ENCODE results near the gene CEP128.

CEP128 gene

GRCh38 chr14:80868260-80868659 is 73.3 kb downstream of the CEP128 start:
- no peak for DNase-seq

DNA sequence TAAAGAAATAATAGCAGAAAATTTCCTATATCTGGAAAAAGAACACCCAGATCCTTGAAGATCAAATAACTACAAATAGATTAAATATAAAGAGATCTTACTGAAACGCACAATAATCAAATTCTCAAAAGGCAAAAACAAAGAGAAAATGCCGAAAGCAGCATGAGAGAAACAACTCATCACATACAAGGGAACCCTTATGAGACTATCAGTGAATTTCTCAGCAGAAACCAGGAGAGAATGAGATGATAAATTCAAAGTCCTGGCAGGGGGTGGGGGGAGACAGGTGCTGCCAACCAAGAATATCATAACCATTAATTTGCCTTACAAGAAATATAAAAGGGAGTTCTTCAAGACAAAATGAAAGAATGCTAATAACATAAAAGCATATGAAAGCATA is 73.7 kb downstream of the CEP128 start:
- no peak for DNase-seq

DNA sequence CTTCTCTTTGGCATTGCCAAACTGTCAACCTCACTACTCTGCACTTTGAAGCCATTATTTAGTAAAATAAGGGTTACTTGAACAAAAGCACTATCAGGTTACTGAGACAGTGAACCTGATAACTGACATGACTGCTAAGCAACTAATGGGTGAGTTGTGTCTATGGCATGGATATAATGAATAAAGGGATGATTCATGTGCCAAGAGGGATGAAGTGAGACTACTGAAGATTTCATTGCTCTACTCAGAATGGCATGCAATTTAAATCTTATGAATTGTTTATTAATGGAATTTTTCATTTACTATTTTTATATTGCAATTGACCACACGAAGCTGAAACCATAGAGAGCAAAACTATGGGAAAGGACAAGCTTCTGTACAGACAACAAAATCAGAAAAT is 74.4 kb downstream of the CEP128 start:
- DNase-seq, result no peak

GRCh38 chr14:80865565-80865964 is 76.0 kb downstream of the CEP128 start:
- DNase-seq, result no peak

DNA sequence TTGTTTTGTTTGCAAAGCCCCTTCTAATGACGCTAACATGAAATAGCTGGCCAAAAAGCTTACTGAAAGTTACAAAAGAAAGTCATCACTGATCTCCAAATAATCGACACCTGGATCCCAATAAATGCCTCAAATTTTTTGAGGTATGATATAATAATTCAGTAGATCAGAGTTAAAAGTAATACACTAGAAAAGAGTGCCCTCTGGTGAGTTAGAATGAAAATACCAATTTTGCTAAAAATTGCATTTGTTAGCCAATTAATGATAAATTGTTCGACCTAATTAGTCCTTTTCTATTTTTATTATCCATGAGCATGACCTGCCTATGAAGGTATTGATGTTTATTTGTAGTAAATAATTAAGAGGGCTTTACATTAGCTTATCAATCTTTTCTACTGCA is 78.6 kb downstream of the CEP128 start:
- no peak for DNase-seq

- no peak for DNase-seq
These were observed 79.0 kb downstream of the CEP128 start for GRCh38 chr14:80862541-80862940.

GRCh38 chr14:80850197-80850814 is 91.2 kb downstream of the CEP128 start:
- no peak for DNase-seq

DNA sequence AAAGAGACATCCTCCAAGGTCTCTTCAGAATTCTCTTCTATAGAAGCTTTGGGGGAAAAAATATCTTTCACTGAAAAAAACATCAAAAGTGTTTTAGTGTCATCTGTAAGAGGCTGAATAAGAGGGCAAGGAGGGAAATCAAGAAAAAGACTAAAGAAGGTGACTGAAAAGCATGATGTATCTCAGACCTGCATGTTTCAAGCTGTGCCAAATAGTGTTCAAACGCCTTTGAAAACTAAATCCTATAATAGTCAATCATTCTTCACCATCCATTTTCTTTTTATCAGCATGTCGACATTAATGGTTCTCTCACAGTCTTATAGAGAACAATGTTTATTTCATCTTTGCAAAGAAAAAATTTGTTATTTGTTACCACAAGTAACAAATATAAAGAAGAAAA is 94.5 kb downstream of the CEP128 start:
- no peak for DNase-seq

DNA sequence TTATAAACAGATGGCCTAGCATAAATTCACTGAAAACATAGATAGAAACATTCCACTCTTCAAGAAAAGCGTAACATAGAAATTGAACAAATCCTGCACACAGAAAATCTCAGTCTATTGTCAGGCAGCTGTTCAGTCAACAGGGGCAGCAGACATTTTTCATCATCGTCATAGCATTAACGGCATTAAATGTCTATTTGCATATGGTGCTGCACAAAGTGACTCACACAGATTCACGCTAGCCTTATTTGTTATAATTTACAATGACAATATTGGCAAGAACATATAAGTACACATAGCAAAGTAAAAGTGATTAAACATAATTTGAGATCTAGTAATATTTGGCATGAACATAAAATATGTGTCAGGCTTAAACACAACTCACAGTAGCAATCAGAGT is 95.7 kb downstream of the CEP128 start:
- DNase-seq, result no peak

DNA sequence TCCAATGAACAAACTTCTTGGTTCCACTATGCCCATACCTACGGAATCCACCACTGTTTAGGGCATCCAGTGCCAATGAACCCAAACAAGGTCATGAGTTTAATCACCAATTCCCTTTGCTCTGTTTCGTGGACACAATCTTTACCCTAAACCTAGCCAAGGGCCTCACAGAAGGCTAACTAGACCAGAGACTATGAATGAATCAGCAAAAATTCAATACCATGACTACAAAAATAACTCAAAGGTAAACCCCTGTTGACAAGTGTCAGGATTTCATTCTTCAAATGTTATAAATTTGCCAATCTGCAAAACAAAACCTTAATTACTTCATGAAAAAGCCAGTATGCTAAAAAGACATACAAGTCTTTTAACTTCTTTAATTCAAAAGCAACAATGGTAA is 96.7 kb downstream of the CEP128 start:
- no peak for DNase-seq

DNA sequence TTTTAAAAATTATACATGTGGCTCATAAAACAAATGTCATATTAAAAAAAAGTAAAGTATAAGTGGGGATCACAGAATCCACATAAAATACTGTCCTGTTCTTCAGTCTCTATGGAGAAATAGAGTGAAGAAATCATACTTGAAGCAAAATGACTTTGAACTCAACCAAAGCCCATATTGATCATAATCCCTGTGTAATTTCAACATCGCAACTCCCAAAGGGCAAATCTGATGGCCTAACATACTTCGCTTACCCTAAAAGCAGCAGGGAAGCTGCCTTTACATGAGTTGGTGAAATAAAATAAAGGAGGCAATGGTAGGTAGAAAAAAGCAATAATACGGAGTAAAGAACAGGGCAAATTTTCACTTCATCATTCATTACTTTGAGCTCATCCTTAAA is 101.8 kb downstream of the CEP128 start:
- DNase-seq, result no peak

DNA sequence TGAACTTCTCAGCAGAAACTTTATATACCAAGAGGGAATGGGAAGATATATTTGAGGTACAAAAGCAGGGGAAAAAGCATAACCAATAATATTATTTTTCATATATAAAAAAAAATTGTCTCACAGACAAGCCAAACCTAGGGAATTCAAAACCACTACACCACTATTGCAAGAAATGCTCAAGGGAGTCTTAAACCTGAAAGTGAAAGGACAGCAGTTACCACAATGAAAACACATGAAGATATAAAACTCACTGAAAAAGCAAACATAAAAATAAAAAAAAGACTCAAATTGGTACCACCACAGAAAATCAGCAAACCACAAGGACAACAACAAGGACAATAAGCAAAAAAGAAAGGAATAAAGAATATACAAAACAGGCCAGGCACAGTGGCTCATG is 131.9 kb downstream of the CEP128 start:
- DNase-seq, result no peak

- DNase-seq, result no peak
These were observed 136.4 kb downstream of the CEP128 start for GRCh38 chr14:80805136-80805535.

DNA sequence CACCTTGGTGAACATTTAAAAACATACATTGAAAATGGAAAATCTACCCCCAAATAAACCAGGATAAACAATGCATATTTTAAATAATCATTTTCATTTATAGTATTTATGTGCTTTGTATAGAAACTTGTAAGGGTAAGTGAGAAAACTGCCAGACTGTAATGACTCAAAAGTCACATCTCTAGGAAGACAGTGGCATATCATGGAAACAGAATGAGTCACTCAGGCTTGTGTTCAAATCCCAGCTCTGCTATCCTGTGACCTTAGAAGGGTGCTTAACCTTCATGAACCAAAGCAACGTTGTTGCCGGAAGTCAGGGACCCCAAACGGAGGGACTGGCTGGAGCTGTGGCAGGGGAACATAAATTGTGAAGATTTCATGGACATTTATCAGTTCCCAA is 142.7 kb downstream of the CEP128 start:
- DNase-seq, result no peak

DNA sequence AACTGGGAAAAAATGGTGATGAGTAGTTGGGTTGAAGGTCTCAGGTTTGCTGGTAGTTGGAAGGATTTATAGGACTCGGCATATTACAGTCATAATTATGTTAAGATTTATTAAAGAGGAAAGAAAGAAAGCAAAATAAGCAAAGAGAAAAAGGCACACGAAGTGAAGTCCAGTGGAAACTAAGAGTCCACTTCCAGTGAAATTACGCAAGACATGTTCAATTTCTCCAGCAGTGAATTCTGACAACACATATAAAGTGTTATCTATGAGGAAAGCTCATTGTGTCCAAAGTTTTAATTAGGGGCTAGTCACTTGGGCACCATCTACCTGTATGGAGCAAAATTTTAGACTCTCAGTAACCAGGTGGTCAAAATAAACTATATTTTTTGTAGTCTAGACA is 143.3 kb downstream of the CEP128 start:
- no peak for DNase-seq

DNA sequence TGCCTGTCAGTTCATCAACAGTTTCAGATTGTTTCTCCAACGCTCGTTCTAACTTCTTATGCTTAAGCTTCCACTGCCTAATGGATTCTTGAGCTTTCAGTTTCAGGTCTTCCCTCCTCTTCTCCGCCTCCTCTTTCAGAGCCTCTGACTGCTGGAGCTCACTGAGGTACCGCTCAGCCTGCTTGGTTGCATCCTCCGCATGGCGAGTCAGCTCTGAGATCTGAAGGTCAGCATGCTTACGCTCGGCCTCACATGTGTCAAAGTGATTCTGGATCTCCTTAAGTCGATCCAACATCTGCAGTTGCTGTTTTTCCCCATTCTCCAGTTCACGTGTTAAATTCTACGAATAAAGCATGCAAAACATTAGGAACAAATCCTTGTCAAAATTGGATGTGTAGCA is 148.8 kb downstream of the CEP128 start:
- no peak for DNase-seq

DNA sequence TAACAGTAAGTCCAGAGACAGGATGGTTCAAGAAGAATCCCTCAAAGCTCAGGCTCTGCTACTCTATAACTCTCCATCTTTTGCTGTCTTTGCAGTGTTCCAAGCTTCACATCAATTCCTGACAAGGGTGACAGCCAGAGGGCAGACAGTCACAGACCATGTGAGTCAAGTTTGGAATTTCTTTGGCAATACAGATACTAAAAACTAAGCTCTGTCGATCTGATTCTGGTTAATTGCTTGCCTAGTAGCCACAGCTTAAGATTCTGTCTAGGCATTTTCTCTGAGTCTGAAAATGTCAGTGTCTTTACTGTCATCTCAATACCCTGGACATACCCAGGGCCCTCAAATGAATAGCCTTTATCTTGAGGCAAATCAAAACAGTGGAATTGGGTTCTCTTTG is 153.7 kb downstream of the CEP128 start:
- no peak for DNase-seq

DNA sequence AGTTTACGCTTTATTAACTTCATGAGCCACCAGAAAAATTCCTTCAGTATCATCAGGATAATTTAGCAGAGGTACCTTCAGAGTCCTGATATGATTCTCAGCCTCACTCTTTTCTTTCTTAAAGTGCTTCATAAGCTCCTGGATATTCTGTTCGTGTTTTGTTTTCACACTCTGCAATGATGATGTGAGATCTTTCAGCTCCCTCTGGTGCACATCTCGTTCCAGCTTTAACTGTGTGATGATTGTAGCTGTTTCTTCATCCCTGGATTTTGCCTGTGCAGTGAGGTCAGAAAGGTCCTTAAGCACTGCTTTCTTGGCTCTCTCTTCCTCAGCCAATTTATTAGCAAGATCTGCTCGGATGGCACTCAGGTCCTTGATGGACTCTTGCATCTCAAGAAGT is 156.7 kb downstream of the CEP128 start:
- DNase-seq, result no peak

GRCh38 chr14:80781972-80782367 is 159.6 kb downstream of the CEP128 start:
- no peak for DNase-seq

GRCh38 chr14:80780500-80780899 is 161.0 kb downstream of the CEP128 start:
- DNase-seq, result no peak

- DNase-seq, result no peak
These were observed 164.9 kb downstream of the CEP128 start for GRCh38 chr14:80776657-80777056.

DNA sequence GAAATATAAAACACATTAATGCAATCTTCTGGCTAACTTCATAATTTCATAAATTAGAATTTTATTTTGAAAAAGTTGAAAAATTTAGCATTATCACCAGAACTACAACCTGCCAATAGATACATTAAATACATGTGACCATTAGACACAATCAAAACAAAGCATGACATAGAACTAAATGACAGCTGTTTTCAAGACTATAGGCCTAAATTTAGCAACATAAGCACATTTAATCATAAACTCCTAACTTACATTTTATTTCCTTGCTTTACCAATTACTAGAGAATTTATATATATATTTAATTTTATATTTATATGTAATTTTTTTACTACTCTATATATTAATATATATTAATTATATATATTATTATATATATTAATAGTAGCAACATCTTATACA is 165.4 kb downstream of the CEP128 start:
- no peak for DNase-seq

DNA sequence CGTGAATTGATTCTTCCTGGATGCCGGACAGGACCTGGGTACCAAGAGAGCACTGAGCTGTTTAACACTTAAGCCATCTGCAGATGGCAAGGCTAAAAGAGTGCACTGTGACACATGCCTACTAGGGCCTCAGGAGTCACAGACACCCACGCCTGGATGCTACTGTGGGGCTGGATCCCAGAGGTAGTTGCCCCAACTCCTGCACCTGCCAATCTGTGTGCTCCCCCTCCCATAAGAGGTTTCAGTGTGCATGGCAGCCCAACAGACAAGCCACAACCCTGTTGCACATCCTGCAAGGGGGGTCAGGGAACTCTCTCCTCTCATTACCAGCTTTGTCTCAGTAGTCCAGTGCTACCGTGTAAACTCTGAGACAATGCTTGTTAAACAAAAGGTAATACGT is 169.0 kb downstream of the CEP128 start:
- DNase-seq, result no peak

- no peak for DNase-seq
These were observed 170.3 kb downstream of the CEP128 start for GRCh38 chr14:80771201-80771600.

- DNase-seq, result no peak
These were observed 171.2 kb downstream of the CEP128 start for GRCh38 chr14:80770114-80770908.
